B cell (primary cell): ENCODE measurements around the gene WDR70.
"Not testable (repeated sequence)": the region's sequence is repeated elsewhere in the genome, so short reads cannot be mapped to it uniquely, and the experiment has no call there.

Experiments used
- CTCF ChIP-seq: fragments of 200-600 bp; IDR thresholded peaks from one replicate; pipeline ENCODE4 v1.8.0; 2022; ENCODE audit warnings: antibody characterized with exemption, mild to moderate bottlenecking
- EZH2 ChIP-seq: IDR thresholded peaks from 2 replicates; pipeline ENCODE4 v1.6.1; 2012; ENCODE audit warnings: borderline replicate concordance, low read depth, mild to moderate bottlenecking, moderate library complexity, low read length; ENCODE audit not compliant: insufficient read depth, poor library complexity, severe bottlenecking

GRCh38 chr5:37781409-37781808 is 402.3 kb downstream of the WDR70 start:
- TF ChIP-seq CTCF, EZH2: not testable (repeated sequence)
